AG10803 (cell line): ENCODE results near the gene E2F3.

Experiments
- DNase-seq: peaks from one replicate; pipeline ENCODE4 v3.0.0; 2010; ENCODE audit warnings: low read depth
- H3K4me3 ChIP-seq: 2 replicates; pipeline ENCODE4 v1.5.1; 2011; ENCODE audit warnings: mild to moderate bottlenecking, low read length, control low read depth
- TF ChIP-seq, protein P1 (sequence below): conservative IDR thresholded peaks from 2 replicates; pipeline ENCODE4 v1.5.1; 2011; ENCODE audit warnings: mild to moderate bottlenecking, low read length, control low read depth, inconsistent platforms

The E2F3 gene

DNA sequence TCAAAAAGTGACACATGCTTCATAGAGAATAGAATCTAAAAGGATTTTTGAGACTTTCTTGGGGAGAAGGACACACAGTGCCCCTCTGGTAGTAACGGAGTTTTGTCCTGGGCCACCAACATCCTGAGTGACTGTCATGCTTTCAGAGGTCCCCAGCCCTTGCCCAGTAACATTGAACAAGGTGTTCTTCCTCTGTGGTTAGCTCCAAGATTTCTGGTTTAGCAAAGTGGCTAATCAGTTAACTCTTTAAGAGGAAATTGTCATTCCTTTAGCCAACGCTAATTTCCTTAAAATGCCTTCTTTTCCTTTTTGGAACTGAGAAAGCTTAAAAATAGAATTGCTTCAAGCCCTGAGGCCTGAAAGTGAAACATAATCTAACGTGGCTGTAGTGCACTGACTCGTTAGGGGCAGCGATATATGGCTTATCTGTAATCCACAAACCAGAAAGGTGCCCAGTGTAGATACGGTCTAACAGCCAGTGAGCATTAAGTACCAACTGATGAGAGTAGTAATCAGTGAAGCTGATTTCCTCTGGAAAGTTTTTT, 7.8 kb downstream of the E2F3 start:
- TF ChIP-seq, protein P1, sequence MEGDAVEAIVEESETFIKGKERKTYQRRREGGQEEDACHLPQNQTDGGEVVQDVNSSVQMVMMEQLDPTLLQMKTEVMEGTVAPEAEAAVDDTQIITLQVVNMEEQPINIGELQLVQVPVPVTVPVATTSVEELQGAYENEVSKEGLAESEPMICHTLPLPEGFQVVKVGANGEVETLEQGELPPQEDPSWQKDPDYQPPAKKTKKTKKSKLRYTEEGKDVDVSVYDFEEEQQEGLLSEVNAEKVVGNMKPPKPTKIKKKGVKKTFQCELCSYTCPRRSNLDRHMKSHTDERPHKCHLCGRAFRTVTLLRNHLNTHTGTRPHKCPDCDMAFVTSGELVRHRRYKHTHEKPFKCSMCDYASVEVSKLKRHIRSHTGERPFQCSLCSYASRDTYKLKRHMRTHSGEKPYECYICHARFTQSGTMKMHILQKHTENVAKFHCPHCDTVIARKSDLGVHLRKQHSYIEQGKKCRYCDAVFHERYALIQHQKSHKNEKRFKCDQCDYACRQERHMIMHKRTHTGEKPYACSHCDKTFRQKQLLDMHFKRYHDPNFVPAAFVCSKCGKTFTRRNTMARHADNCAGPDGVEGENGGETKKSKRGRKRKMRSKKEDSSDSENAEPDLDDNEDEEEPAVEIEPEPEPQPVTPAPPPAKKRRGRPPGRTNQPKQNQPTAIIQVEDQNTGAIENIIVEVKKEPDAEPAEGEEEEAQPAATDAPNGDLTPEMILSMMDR: no peak
- no peak for DNase-seq
- H3K4me3 ChIP-seq: no peak overlapping the region

- no peak overlapping the region for H3K4me3 ChIP-seq
- no peak for DNase-seq
- TF ChIP-seq, protein P1: no peak
Observed at GRCh38 chr6:20411544-20411943, 9.9 kb downstream of the E2F3 start.

DNA sequence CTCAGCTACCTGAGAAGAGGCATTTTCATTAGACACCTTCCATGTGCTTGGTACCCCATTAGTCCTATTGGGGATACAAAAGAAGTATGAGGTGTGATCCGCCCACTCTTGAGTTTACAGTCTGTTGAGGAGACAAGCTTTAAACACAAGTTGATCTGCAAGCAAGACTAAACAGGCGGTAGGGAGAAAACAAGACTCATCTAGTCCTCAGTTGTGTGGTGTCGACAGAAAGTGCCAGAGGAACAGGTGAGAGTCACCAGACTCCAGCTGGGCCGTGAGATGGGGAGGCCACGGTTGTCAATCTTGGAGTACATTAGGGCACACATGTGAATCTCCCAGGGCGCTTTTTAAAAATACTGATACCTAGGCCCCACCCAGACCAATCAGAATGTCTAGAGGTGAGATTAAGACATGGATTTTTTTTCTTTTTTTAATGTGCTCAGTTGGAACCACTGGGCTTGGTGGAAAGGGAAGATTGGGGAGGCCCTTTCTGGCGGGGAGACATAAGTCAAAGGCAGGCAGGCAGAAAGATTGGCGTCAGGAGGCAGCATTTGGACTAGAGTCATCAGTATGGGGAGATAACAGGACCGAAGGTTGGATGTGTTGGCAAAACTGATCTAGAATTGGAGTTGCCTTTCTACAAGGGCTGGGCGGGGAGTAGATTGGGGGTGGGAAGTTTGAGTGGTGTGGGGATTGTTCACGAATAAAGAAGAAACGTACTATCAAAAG, 10.4 kb downstream of the E2F3 start:
- DNase-seq: no peak
- H3K4me3 ChIP-seq: no peak overlapping the region
- TF ChIP-seq, protein P1: no peak

- DNase-seq: no peak
- TF ChIP-seq, protein P1: no peak
- H3K4me3 ChIP-seq: no peak overlapping the region
Observed at GRCh38 chr6:20412682-20413073, 11.0 kb downstream of the E2F3 start.

DNA sequence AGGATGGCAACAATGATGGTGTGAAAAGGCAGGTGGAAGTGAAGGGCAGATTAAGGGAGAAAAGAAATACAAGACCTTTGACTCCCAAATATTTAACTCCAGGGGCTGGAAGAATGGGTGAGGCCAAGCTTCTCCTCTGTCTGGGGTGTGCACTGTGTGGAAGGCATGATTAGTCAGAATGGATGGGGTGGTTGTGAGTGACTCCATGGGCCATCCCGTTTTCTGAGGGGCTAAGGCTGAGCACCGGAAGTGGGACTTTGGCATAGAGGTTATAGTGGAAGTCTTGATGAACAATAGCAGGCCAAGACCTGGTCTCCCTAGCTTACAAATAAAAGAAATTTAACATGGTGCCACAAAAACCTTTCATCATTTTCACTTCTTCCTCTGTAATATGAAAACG, 12.1 kb downstream of the E2F3 start:
- no peak overlapping the region for H3K4me3 ChIP-seq
- no peak for DNase-seq
- TF ChIP-seq, protein P1: no peak

GRCh38 chr6:20414711-20415110, 13.0 kb downstream of the E2F3 start:
- DNase-seq: no peak

More at GRCh38 chr6:20414711-20415110, 13.0 kb downstream of the E2F3 start:
- no peak overlapping the region for H3K4me3 ChIP-seq
- TF ChIP-seq, protein P1: no peak
